HEK293T (cell line): ENCODE measurements around the gene WDR73.

Source experiments
- ARNT ChIP-seq: fragments of 450-650 bp; IDR thresholded peaks from 2 replicates; pipeline ENCODE4 v1.6.1; 2017; ENCODE audit warnings: mild to moderate bottlenecking
- FOXA1 ChIP-seq: fragments of 450-650 bp; IDR thresholded peaks from 2 replicates; pipeline ENCODE4 v1.6.1; 2016; ENCODE audit warnings: mild to moderate bottlenecking
- FOXK2 ChIP-seq: fragments of 450-650 bp; IDR thresholded peaks from 2 replicates; pipeline ENCODE4 v1.6.1; 2016; ENCODE audit warnings: mild to moderate bottlenecking
- NFRKB ChIP-seq: fragments of 450-650 bp; IDR thresholded peaks from 2 replicates; pipeline ENCODE4 v1.6.1; 2016; ENCODE audit warnings: mild to moderate bottlenecking, moderate library complexity
- SP1 ChIP-seq: fragments of 450-650 bp; IDR thresholded peaks from 2 replicates; pipeline ENCODE4 v1.6.1; 2017
- SUZ12 ChIP-seq: fragments of 450-650 bp; IDR thresholded peaks from 2 replicates; pipeline ENCODE4 v1.6.1; 2016; ENCODE audit warnings: mild to moderate bottlenecking
- TARDBP ChIP-seq: fragments of 450-650 bp; IDR thresholded peaks from 2 replicates; pipeline ENCODE4 v1.6.1; 2016
- ZNF384 ChIP-seq: fragments of 450-650 bp; IDR thresholded peaks from 2 replicates; pipeline ENCODE4 v1.6.1; 2016

GRCh38 chr15:84645496-84645895 is 8.6 kb downstream of the WDR73 start:
- no peak for TF ChIP-seq TARDBP
- TF ChIP-seq ZNF384, result no peak
- no peak for TF ChIP-seq NFRKB
- no peak for TF ChIP-seq FOXA1
- TF ChIP-seq SP1, result no peak
- no peak for TF ChIP-seq ARNT
- TF ChIP-seq SUZ12, result no peak
- TF ChIP-seq FOXK2, result no peak
